HepG2 (cell line): Measurements from ENCODE around the gene AJM1. TPM values are rescaled to one million over a fixed set of nuclear protein-coding genes. Genes with fewer than 3 reads are reported as not detected.

Experiments
- CBX1 ChIP-seq: IDR thresholded peaks from one replicate; pipeline ENCODE4 v1.6.1; 2016; ENCODE audit warnings: antibody characterized with exemption, low read depth
- GATA4 ChIP-seq: sonication (generic); IDR thresholded peaks from 2 replicates; pipeline ENCODE4 v1.6.1; 2016; ENCODE audit warnings: antibody characterized with exemption, low read depth, borderline replicate concordance
- HMGXB3 ChIP-seq: sonication (generic); formaldehyde crosslinking; IDR thresholded peaks from 2 replicates; pipeline ENCODE4 v1.4.0; 2020; ENCODE audit warnings: missing genetic modification reagents, borderline replicate concordance
- MED13 ChIP-seq: sonication (generic); formaldehyde crosslinking; IDR thresholded peaks from 2 replicates; pipeline ENCODE4 v1.5.0; 2020; ENCODE audit warnings: missing genetic modification reagents
- NONO ChIP-seq, 2 experiments: fragments of 450-650 bp in 1 of 2; sonication (generic) in 1 of 2; formaldehyde crosslinking in 1 of 2; IDR thresholded peaks in 1 of 2; conservative IDR thresholded peaks in 1 of 2; 2 replicates each; pipeline versions ENCODE4 v1.6.1 to v1.8.0; 2017 to 2022; ENCODE audit warnings: mild to moderate bottlenecking in 1 of 2, missing genetic modification reagents in 1 of 2, moderate library complexity in 1 of 2
- SSRP1 ChIP-seq: IDR thresholded peaks from 2 replicates; pipeline ENCODE4 v1.6.1; 2016; ENCODE audit warnings: control low read depth
- ZNF232 ChIP-seq: sonication (generic); formaldehyde crosslinking; IDR thresholded peaks from 2 replicates; pipeline ENCODE4 v1.4.0; 2020; ENCODE audit warnings: missing genetic modification reagents, borderline replicate concordance
- ZNF570 ChIP-seq: sonication (generic); formaldehyde crosslinking; IDR thresholded peaks from 2 replicates; pipeline ENCODE4 v1.4.0; 2020; ENCODE audit warnings: mild to moderate bottlenecking, missing genetic modification reagents, borderline replicate concordance
- polyA plus RNA-seq, 8 experiments: library from polyadenylated mRNA; depleted of rRNA in 3 of 8; stranded (reverse) in 7 of 8; unstranded in 1 of 8; fragments of >200 nt; fragmentation: Illumina TruSeq in 4 of 8; extraction: Trizol in 4 of 8; gene quantifications; 2 replicates each; pipeline versions ENCODE4 v1.2.1 to v1.2.3, GENCODE V29; 2011 to 2016; ENCODE audit warnings: low read depth in 4 of 8, missing spikeins in 1 of 8, mixed read lengths in 1 of 8; ENCODE audit not compliant: insufficient read depth in 1 of 8
- total RNA-seq, 5 experiments: library from RNA; depleted of rRNA; stranded (reverse); fragments of >200 nt; fragmentation: Illumina TruSeq; extraction: Trizol; gene quantifications; 2 replicates each; pipeline ENCODE4 v1.2.3, GENCODE V29; 2016; ENCODE audit warnings: low read depth in 1 of 5
- TF ChIP-seq, protein P1 (sequence below): sonication (generic); formaldehyde crosslinking; IDR thresholded peaks from 2 replicates; pipeline ENCODE4 v1.4.0; 2020; ENCODE audit warnings: missing genetic modification reagents
- TF ChIP-seq, protein P2 (sequence below): IDR thresholded peaks from 2 replicates; pipeline ENCODE4 v1.6.1; 2018; ENCODE audit warnings: missing genetic modification reagents, mild to moderate bottlenecking, missing compliant biosample characterization
- TF ChIP-seq, protein P3 (sequence below): sonication (generic); formaldehyde crosslinking; IDR thresholded peaks from 2 replicates; pipeline ENCODE4 v1.5.0; 2020; ENCODE audit warnings: mild to moderate bottlenecking, missing genetic modification reagents
- TF ChIP-seq, protein P4 (sequence below): sonication (generic); formaldehyde crosslinking; IDR thresholded peaks from 2 replicates; pipeline ENCODE4 v1.4.0; 2020; ENCODE audit warnings: missing genetic modification reagents

AJM1 gene
- total and polyA plus RNA-seq, 2 of the 13 experiments (the other 11 are each of a cell fraction or from before 2014, with no cell fraction given), result 1.1 to 1.2 TPM

DNA sequence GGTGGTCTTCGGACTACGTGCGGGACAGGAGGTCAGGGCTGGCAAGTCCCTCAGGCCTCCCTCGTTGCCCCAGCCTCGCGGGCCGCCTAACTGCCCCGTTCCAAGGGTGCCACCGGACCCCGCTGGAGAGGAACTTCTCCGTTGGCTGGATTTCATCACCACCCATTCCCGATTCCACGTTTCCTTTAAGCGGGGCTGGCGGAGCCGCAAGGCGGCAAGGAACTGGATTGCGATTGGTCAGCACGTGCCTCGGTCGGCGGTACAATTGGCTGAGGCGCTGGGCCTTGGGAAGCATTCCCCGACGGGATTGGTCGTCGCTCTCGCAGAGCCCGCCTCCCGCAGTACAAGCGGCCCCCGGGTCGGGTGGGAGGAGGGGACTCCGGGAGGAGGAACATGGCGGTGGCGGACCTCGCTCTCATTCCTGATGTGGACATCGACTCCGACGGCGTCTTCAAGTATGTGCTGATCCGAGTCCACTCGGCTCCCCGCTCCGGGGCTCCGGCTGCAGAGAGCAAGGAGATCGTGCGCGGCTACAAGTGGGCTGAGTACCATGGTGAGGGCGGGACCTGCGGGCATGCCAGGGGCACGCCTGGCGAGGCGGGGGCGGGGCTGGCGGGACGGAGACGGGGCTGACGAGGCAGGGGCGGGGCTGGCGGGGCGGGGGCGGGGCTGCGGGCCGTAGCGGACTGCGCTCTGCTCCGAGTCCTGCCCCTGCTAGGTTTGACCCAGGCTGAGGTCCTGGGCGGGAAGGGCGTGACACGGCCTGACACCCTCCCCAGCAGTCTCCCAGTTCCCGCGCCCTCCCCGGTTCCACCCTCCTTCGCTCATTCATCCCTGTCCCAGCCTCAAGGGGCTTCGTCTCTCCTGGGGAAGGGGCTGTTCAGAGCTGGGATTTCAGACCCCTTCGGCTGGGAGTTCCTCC lies 7.0 kb downstream of the AJM1 start, which contains the start of gene PHPT1 (continued):
- TF ChIP-seq HMGXB3 (CRISPR knock-in tag), result peak; percentile 100
- TF ChIP-seq ZNF570 (CRISPR knock-in tag), result 0 out of 2 replicates have a peak, but pooled peaks have one; percentile 59
- TF ChIP-seq, protein P1, sequence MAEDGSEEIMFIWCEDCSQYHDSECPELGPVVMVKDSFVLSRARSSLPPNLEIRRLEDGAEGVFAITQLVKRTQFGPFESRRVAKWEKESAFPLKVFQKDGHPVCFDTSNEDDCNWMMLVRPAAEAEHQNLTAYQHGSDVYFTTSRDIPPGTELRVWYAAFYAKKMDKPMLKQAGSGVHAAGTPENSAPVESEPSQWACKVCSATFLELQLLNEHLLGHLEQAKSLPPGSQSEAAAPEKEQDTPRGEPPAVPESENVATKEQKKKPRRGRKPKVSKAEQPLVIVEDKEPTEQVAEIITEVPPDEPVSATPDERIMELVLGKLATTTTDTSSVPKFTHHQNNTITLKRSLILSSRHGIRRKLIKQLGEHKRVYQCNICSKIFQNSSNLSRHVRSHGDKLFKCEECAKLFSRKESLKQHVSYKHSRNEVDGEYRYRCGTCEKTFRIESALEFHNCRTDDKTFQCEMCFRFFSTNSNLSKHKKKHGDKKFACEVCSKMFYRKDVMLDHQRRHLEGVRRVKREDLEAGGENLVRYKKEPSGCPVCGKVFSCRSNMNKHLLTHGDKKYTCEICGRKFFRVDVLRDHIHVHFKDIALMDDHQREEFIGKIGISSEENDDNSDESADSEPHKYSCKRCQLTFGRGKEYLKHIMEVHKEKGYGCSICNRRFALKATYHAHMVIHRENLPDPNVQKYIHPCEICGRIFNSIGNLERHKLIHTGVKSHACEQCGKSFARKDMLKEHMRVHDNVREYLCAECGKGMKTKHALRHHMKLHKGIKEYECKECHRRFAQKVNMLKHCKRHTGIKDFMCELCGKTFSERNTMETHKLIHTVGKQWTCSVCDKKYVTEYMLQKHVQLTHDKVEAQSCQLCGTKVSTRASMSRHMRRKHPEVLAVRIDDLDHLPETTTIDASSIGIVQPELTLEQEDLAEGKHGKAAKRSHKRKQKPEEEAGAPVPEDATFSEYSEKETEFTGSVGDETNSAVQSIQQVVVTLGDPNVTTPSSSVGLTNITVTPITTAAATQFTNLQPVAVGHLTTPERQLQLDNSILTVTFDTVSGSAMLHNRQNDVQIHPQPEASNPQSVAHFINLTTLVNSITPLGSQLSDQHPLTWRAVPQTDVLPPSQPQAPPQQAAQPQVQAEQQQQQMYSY, result peak; percentile 92
- TF ChIP-seq, protein P2, sequence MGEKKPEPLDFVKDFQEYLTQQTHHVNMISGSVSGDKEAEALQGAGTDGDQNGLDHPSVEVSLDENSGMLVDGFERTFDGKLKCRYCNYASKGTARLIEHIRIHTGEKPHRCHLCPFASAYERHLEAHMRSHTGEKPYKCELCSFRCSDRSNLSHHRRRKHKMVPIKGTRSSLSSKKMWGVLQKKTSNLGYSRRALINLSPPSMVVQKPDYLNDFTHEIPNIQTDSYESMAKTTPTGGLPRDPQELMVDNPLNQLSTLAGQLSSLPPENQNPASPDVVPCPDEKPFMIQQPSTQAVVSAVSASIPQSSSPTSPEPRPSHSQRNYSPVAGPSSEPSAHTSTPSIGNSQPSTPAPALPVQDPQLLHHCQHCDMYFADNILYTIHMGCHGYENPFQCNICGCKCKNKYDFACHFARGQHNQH (CRISPR knock-in tag), result peak; percentile 29; the same call in 1 of the 2 replicates
- TF ChIP-seq NONO (IDR thresholded peaks at IDR 0.05), result no peak
- peak; percentile 94 for TF ChIP-seq NONO (CRISPR knock-in tag; conservative IDR thresholded peaks at IDR 0.05)
- TF ChIP-seq, protein P3, sequence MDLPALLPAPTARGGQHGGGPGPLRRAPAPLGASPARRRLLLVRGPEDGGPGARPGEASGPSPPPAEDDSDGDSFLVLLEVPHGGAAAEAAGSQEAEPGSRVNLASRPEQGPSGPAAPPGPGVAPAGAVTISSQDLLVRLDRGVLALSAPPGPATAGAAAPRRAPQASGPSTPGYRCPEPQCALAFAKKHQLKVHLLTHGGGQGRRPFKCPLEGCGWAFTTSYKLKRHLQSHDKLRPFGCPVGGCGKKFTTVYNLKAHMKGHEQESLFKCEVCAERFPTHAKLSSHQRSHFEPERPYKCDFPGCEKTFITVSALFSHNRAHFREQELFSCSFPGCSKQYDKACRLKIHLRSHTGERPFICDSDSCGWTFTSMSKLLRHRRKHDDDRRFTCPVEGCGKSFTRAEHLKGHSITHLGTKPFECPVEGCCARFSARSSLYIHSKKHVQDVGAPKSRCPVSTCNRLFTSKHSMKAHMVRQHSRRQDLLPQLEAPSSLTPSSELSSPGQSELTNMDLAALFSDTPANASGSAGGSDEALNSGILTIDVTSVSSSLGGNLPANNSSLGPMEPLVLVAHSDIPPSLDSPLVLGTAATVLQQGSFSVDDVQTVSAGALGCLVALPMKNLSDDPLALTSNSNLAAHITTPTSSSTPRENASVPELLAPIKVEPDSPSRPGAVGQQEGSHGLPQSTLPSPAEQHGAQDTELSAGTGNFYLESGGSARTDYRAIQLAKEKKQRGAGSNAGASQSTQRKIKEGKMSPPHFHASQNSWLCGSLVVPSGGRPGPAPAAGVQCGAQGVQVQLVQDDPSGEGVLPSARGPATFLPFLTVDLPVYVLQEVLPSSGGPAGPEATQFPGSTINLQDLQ (CRISPR knock-in tag), result 0 out of 2 replicates have a peak, but pooled peaks have one; percentile 51
- TF ChIP-seq ZNF232, result 0 out of 2 replicates have a peak, but pooled peaks have one; percentile 56
- peak; percentile 76 for TF ChIP-seq SSRP1 (CRISPR knock-in tag)
- TF ChIP-seq MED13 (CRISPR knock-in tag), result peak; percentile 58; the same call in 1 of the 2 replicates
- TF ChIP-seq, protein P4, sequence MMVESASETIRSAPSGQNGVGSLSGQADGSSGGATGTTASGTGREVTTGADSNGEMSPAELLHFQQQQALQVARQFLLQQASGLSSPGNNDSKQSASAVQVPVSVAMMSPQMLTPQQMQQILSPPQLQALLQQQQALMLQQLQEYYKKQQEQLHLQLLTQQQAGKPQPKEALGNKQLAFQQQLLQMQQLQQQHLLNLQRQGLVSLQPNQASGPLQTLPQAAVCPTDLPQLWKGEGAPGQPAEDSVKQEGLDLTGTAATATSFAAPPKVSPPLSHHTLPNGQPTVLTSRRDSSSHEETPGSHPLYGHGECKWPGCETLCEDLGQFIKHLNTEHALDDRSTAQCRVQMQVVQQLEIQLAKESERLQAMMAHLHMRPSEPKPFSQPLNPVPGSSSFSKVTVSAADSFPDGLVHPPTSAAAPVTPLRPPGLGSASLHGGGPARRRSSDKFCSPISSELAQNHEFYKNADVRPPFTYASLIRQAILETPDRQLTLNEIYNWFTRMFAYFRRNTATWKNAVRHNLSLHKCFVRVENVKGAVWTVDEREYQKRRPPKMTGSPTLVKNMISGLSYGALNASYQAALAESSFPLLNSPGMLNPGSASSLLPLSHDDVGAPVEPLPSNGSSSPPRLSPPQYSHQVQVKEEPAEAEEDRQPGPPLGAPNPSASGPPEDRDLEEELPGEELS (CRISPR knock-in tag), result peak; percentile 62; the same call in 1 of the 2 replicates
- TF ChIP-seq CBX1, result peak; percentile 84
- no peak for TF ChIP-seq GATA4
